Measurements from ENCODE around the gene EFNB2. TPM values are rescaled to one million over a fixed set of nuclear protein-coding genes. Genes with fewer than 3 reads are reported as not detected.

Gene EFNB2
- total RNA-seq, 2 experiments from 2014 or later = 0.14 TPM; not detected in 1

- CTCF ChIA-PET = interaction anchor here (0.6 kb wide), 1 partner anchor 9 kb away, joined by 3 read pairs; no protein-coding TSS in a partner anchor
- Mint-ChIP-seq H3K4me3 (no peak overlapping the region), H3K4me1 (peaks cover 18% of the 10 kb centered on the region), H3K9me3 (ENCODE audit: low read depth) (no peaks in the 10 kb centered on the region), H3K27me3 (peaks cover 69% of the 10 kb centered on the region), H3K27ac (no peak overlapping the region), H3K36me3 (no peaks in the 10 kb centered on the region)
- DNase-seq (no peak), ATAC-seq (no peak)
These were observed 38.4 kb downstream of the EFNB2 start for GRCh38 chr13:106497079-106497478.

GRCh38 chr13:106496072-106496997 lies 39.1 kb downstream of the EFNB2 start:
- H3K27me3 Mint-ChIP-seq = peaks cover 73% of the 10 kb centered on the region
- no peaks in the 10 kb centered on the region for H3K9me3 Mint-ChIP-seq (ENCODE audit: low read depth)
- H3K36me3 Mint-ChIP-seq = no peaks in the 10 kb centered on the region
- no peak overlapping the region for H3K4me3 Mint-ChIP-seq
- CTCF ChIA-PET = interaction anchor here (0.6 kb wide), 1 partner anchor 10 kb away, joined by 3 read pairs; no protein-coding TSS in a partner anchor
- H3K27ac Mint-ChIP-seq = no peak overlapping the region
- peaks cover 20% of the 10 kb centered on the region for H3K4me1 Mint-ChIP-seq
- DNase-seq = no peak
- ATAC-seq = no peak

- CTCF ChIA-PET = no interaction called here
- Mint-ChIP-seq H3K4me3 (no peak overlapping the region), H3K27ac (no peak overlapping the region), H3K9me3 (ENCODE audit: low read depth) (no peaks in the 10 kb centered on the region), H3K4me1 (peaks cover 24% of the 10 kb centered on the region), H3K27me3 (peaks cover 73% of the 10 kb centered on the region), H3K36me3 (no peaks in the 10 kb centered on the region)
- no peak for DNase-seq
- no peak for ATAC-seq
These were observed 40.5 kb downstream of the EFNB2 start for GRCh38 chr13:106494936-106495335.

GRCh38 chr13:106494506-106494905 lies 41.0 kb downstream of the EFNB2 start:
- no peak overlapping the region for H3K4me3 Mint-ChIP-seq
- no peaks in the 10 kb centered on the region for H3K36me3 Mint-ChIP-seq
- CTCF ChIA-PET = no interaction called here
- peaks cover 21% of the 10 kb centered on the region for H3K4me1 Mint-ChIP-seq
- peaks cover 71% of the 10 kb centered on the region for H3K27me3 Mint-ChIP-seq
- no peak overlapping the region for H3K27ac Mint-ChIP-seq
- ATAC-seq = no peak
- no peak for DNase-seq
- H3K9me3 Mint-ChIP-seq (ENCODE audit: low read depth) = no peaks in the 10 kb centered on the region

- DNase-seq (no peak), ATAC-seq (peak; percentile 33)
- no peaks in the 10 kb centered on the region for H3K36me3 Mint-ChIP-seq
- CTCF ChIA-PET = no interaction called here
- H3K9me3 Mint-ChIP-seq (ENCODE audit: low read depth) = no peaks in the 10 kb centered on the region
- H3K4me3 Mint-ChIP-seq = no peak overlapping the region
- H3K27ac Mint-ChIP-seq = no peak overlapping the region
- H3K4me1 Mint-ChIP-seq = peaks cover 21% of the 10 kb centered on the region
- H3K27me3 Mint-ChIP-seq = peaks cover 73% of the 10 kb centered on the region
These were observed 41.8 kb downstream of the EFNB2 start for GRCh38 chr13:106493533-106494220.

- no peak for ATAC-seq
- Mint-ChIP-seq H3K27ac (no peak overlapping the region), H3K9me3 (ENCODE audit: low read depth) (no peaks in the 10 kb centered on the region), H3K4me3 (no peak overlapping the region), H3K27me3 (peaks cover 67% of the 10 kb centered on the region), H3K36me3 (no peaks in the 10 kb centered on the region), H3K4me1 (peaks cover 21% of the 10 kb centered on the region)
- no peak for DNase-seq
- CTCF ChIA-PET = no interaction called here
These were observed 42.6 kb downstream of the EFNB2 start for GRCh38 chr13:106492588-106493475.

- Mint-ChIP-seq H3K9me3 (ENCODE audit: low read depth) (no peaks in the 10 kb centered on the region), H3K4me1 (peaks cover 21% of the 10 kb centered on the region), H3K4me3 (no peak overlapping the region), H3K27me3 (peaks cover 61% of the 10 kb centered on the region), H3K36me3 (no peaks in the 10 kb centered on the region), H3K27ac (no peak overlapping the region)
- CTCF ChIA-PET = no interaction called here
- DNase-seq (no peak), ATAC-seq (no peak)
These were observed 43.4 kb downstream of the EFNB2 start for GRCh38 chr13:106491928-106492587.

- DNase-seq (no peak), ATAC-seq (no peak)
- Mint-ChIP-seq H3K27ac (no peak overlapping the region), H3K27me3 (peaks cover 62% of the 10 kb centered on the region), H3K36me3 (no peaks in the 10 kb centered on the region), H3K9me3 (ENCODE audit: low read depth) (no peaks in the 10 kb centered on the region), H3K4me1 (peaks cover 21% of the 10 kb centered on the region), H3K4me3 (peak overlapping the region; percentile 44)
- CTCF ChIA-PET = no interaction called here
These were observed 44.0 kb downstream of the EFNB2 start for GRCh38 chr13:106491463-106491862.

- Mint-ChIP-seq H3K27me3 (peaks cover 62% of the 10 kb centered on the region), H3K4me1 (peaks cover 21% of the 10 kb centered on the region), H3K27ac (no peak overlapping the region), H3K4me3 (peak overlapping the region; percentile 44), H3K9me3 (ENCODE audit: low read depth) (no peaks in the 10 kb centered on the region), H3K36me3 (no peaks in the 10 kb centered on the region)
- CTCF ChIA-PET = no interaction called here
- ATAC-seq (peak; percentile 33), DNase-seq (no peak)
These were observed 44.7 kb downstream of the EFNB2 start for GRCh38 chr13:106490569-106491321.

- H3K27me3 Mint-ChIP-seq = peaks cover 65% of the 10 kb centered on the region
- no peak overlapping the region for H3K27ac Mint-ChIP-seq
- peaks cover 21% of the 10 kb centered on the region for H3K4me1 Mint-ChIP-seq
- CTCF ChIA-PET = no interaction called here
- no peak for DNase-seq
- H3K4me3 Mint-ChIP-seq = no peak overlapping the region
- H3K36me3 Mint-ChIP-seq = no peaks in the 10 kb centered on the region
- no peak for ATAC-seq
- H3K9me3 Mint-ChIP-seq (ENCODE audit: low read depth) = no peaks in the 10 kb centered on the region
These were observed 45.5 kb downstream of the EFNB2 start for GRCh38 chr13:106489849-106490568.

- Mint-ChIP-seq H3K27me3 (peaks cover 66% of the 10 kb centered on the region), H3K36me3 (no peaks in the 10 kb centered on the region), H3K9me3 (ENCODE audit: low read depth) (no peaks in the 10 kb centered on the region), H3K4me3 (no peak overlapping the region), H3K27ac (no peak overlapping the region), H3K4me1 (peaks cover 18% of the 10 kb centered on the region)
- ATAC-seq = no peak
- CTCF ChIA-PET = interaction anchor here (0.6 to 1.7 kb wide), 2 partner anchors 48 kb away, joined by 3 to 4 read pairs; no protein-coding TSS in a partner anchor
- no peak for DNase-seq
These were observed 46.8 kb downstream of the EFNB2 start for GRCh38 chr13:106488686-106489085.

- Mint-ChIP-seq H3K36me3 (no peaks in the 10 kb centered on the region), H3K27me3 (peaks cover 65% of the 10 kb centered on the region), H3K4me1 (peaks cover 12% of the 10 kb centered on the region), H3K9me3 (ENCODE audit: low read depth) (no peaks in the 10 kb centered on the region), H3K27ac (no peak overlapping the region), H3K4me3 (no peak overlapping the region)
- ATAC-seq (no peak), DNase-seq (no peak)
- CTCF ChIA-PET = interaction anchor here (1.7 kb wide), 1 partner anchor 48 kb away, joined by 3 read pairs; no protein-coding TSS in a partner anchor
These were observed 47.4 kb downstream of the EFNB2 start for GRCh38 chr13:106488076-106488475.
